ENCODE measurements around the gene NDUFS8.

NDUFS8 gene

GRCh38 chr11:68015467-68015866 lies 15.0 kb upstream of the NDUFS8 start:
- DNase-seq = no peak

GRCh38 chr11:68016161-68016903 lies 14.1 kb upstream of the NDUFS8 start:
- DNase-seq = no peak

- DNase-seq = no peak
Measured at GRCh38 chr11:68016904-68017817, 13.3 kb upstream of the NDUFS8 start.

- DNase-seq = no peak
Measured at GRCh38 chr11:68017980-68018729, 12.3 kb upstream of the NDUFS8 start.

GRCh38 chr11:68018730-68019190 lies 11.7 kb upstream of the NDUFS8 start:
- DNase-seq = no peak

GRCh38 chr11:68019486-68019885 lies 11.0 kb upstream of the NDUFS8 start:
- DNase-seq = no peak

- DNase-seq = no peak
Measured at GRCh38 chr11:68020575-68020974, 9.9 kb upstream of the NDUFS8 start.

- DNase-seq = no peak
Measured at GRCh38 chr11:68021167-68021787, 9.2 kb upstream of the NDUFS8 start.

GRCh38 chr11:68022531-68022930 lies 8.0 kb upstream of the NDUFS8 start:
- DNase-seq = no peak

- no peak for DNase-seq
Measured at GRCh38 chr11:68024508-68024907, 6.0 kb upstream of the NDUFS8 start.

GRCh38 chr11:68025047-68025446 lies 5.4 kb upstream of the NDUFS8 start:
- DNase-seq = no peak

GRCh38 chr11:68026391-68027105 lies 3.9 kb upstream of the NDUFS8 start:
- DNase-seq = no peak

GRCh38 chr11:68027667-68028066 lies 2.8 kb upstream of the NDUFS8 start:
- no peak for DNase-seq

- DNase-seq = no peak
Measured at GRCh38 chr11:68028802-68029545, 1.5 kb upstream of the NDUFS8 start.

GRCh38 chr11:68031144-68031464 lies 623 bp downstream of the NDUFS8 start:
- DNase-seq = no peak

GRCh38 chr11:68032003-68032402 lies 1.5 kb downstream of the NDUFS8 start:
- DNase-seq = no peak

GRCh38 chr11:68032997-68033707 lies 2.7 kb downstream of the NDUFS8 start:
- DNase-seq = no peak

GRCh38 chr11:68033708-68034045 lies 3.2 kb downstream of the NDUFS8 start:
- DNase-seq = no peak

- DNase-seq = no peak
Measured at GRCh38 chr11:68035266-68035876, 4.9 kb downstream of the NDUFS8 start.

GRCh38 chr11:68036141-68036716 lies 5.7 kb downstream of the NDUFS8 start:
- no peak for DNase-seq
